HG02763 (cell line): ENCODE results near the gene DYNC1I1.

Experiments
- ATAC-seq: cut with Tn5 transposase; IDR thresholded peaks from one replicate; pipeline ENCODE4 v1.9.1; 2021; ENCODE audit warnings: mild to moderate bottlenecking, moderate library complexity; ENCODE audit not compliant: unreplicated experiment

The DYNC1I1 gene

DNA sequence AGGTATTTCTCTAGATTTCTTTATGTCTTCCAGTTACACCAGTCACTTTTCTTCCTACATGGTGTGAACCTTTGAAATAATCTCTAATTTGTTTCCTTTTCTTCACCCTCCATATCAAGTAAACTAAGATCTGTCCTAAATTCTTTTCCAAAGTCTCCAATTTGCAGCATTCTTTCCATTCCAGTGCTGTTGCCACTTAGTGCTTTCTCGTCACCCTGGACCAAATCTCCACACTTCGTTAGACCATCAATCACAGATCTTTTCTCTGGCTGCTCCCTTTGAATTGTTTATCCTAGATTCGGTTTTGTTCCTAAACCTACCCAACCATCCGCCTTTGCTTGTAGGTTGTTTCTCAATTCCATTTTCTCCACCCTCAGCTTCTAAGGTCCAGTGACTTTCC, 74.7 kb downstream of the DYNC1I1 start:
- no peak for ATAC-seq

DNA sequence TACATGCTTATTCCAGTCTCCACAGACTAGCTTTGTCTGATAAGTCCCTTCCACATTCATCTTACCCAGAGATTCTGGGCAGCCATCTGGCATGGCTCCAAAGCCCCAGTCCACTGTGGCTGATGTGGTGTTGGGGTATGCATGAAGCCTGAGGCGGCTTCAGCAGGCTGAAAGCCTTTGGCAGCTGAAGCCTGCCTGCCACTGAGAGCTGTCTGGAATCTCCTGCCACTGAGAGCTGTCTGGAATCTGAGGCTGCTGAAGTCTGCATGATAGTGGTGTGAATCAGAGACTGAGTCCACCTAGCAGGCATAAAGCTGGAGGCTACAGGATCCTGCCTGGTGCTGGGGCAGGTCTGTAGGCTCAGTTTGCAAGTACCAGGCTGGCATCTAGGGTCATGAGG, 87.1 kb downstream of the DYNC1I1 start:
- ATAC-seq = no peak

DNA sequence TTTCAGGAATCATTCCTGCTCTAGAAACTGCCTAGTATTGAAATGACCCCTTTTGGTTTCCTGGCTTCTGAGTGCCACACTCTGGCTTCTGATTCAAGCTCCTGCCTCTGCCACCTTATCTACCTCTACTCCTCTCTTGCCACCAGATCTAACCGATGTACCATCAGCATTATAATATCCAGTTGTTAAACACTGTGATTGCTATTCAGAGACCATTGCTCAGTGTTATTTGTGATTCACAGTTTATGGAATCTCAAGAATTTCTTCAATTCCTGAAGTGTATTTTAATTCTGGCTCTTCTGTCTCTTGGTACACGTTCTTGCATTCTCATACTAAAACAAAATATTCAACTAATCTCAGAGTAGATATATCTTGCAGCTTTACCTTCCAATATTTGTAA, 88.7 kb downstream of the DYNC1I1 start:
- ATAC-seq = no peak

DNA sequence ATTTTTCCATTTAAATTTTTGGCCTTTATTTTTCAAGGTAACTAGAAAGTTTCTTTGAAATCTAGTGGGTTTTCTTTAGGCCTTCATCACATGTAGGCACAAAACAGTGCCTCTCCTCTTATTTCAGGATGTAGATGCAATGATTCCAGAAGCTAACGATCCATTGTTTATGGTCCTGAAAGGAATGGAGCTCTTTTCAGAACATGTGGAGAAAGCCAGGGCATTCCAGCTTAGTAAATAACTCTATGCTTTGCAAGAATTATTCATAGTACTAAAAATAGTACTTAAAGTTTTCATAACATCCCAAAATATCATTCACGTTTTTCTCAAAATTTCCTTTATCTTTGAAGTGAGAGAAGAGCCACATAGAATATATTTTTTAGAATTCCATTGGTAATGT, 91.3 kb downstream of the DYNC1I1 start:
- ATAC-seq = no peak

DNA sequence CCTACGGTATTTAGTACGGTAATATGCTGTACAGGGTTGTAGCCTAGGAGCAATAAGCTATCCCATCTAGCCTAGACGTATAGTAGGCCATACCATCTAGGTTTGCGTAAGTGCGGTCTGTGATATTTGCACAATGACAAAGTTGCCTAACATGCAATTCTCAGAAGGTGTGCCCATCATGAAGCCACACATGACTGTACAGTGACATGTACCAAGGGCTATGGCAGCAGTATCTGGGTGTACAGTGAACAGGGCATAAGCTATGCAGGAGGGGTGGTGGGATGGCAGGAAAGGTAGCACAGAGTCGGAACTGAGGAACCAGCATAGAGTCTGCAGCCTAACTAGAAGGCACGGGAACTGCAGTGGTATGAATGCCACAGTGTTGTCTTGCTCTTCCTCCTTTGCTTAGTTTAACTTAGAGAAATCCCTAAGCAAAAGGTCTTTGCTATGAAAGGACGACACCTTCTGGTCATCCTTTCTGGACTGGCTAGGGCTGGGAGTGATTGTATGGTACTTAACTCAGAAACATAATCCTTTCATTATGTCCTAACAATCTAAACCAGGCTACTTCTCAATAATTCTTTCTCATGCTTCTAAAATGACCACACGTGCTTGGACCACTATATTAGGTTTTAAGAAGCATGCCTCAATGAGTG, 93.5 kb downstream of the DYNC1I1 start:
- no peak for ATAC-seq

DNA sequence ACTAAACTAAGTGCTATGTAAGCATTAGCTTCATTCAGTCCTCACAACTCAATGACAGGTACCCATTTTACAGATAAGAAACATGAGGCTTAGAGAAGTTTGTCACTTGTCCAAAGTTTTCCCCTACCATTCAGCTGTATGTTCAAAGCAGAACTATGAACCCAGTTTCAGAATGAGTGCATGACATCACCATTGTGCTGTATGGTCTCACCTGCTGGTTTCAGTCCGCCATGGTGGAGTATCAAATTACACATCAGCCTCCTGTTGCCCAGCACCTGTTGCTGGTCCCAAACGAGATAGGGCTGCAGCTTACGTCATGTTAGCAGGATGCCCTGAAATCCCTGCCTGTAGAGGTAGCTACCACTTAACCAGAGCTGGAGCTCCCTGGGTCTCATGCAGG, 95.0 kb downstream of the DYNC1I1 start:
- ATAC-seq = peak; percentile 82

DNA sequence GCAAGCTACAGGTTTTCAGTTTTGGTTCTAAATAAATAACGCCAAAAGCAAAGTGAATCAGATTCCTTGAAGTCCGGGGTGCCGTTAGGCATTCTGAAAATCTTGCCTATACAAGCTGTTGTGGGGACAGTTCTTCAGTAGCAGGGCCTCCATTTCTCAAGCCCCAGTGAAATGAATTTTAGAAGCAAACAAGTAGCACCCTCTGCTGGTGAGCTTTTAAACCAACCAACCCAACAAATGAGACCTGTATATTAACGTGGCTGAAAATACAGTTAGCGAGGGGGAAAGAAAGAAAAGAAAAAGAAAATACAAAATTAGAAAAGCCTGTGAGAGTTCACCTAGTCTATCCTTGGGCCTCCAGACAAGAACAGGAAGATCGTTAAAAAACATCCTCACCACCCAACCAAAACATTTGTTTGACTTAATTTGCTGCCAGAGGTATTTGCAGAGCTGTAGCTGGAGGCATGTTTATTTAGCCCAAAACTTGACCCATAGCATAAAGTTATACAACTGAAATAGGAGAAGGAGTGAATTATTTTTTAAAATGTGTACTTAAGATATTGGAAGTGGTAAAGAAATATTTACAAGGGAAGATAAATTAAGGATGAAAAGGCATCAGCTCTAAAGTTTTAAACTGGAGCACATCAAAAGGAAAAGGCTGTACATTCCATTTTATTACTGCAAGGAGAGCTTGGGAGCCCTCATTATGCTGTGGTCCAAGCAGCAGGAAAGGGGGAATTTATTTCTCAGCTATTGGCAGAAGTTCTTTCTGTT, 98.9 kb downstream of the DYNC1I1 start:
- no peak for ATAC-seq

DNA sequence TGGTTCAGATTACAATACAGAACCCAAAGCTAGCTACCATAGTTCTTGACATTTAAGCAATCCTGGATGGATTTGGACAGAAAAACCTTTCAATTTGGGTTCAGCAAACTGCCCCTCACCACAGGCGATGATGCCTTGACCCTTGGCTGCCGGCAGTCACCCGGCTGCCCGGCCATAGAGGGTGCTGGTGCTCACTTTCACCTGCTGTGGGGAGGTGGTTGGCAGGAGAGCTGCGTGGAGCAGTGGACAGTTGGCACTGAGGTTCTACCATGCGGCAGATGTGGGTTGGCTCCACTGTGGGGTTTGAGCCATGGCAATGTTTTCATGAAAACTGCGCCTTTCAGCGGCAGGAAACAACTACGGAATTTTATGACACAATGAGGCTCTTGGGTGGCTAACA, 99.5 kb downstream of the DYNC1I1 start:
- ATAC-seq = no peak

DNA sequence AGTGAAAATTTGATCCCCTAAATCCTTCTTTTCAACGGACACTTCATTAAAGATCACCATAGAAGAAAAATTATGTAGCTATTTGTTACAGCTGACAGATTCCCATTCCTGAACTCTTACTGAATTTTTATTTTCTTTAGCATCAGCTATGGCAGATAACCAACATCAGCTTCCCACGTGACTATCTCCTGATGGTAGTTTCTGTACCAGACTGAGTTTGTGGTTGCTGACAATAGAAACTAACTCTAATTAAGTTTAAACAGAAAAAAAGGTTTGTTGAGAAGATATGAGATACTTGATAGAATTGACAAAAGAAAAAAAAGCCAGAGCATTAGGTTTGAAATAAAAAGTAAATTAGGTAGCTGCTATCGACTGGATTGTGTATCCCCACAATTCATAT, 101.8 kb downstream of the DYNC1I1 start:
- no peak for ATAC-seq

DNA sequence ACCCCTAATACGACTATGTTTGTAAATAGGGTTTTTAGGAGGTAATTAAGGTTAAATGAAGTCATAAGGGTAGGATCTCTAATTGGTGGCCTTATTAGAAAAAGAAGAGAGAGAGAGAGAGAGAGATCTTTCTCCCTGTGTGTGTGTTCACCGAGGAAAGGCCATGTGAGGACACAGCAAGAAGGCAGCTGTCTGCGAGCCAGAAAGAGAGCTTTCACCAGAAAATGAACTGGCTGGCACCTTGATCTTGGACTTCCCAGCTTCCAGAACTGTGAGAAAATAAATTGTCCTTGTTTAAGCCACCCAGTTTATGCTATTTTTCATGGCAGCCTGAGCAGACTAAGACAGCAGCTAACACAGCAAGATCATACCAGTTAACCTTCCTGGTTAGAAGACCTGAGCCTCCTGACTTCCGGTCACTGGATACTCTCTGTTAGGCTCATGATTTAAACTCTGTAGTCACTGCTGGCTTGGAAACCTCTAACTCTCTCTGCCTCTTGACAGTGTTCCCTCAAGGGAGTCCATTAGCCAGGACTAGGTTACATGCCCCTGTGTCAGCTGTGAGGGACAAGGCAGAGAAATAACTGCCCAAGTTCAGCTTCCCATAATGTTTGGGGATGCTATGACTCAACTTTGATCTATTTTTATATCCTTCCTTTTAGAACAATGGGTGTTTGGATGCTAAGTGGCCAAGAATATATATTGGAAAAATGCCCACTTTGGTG, 102.3 kb downstream of the DYNC1I1 start:
- no peak for ATAC-seq

DNA sequence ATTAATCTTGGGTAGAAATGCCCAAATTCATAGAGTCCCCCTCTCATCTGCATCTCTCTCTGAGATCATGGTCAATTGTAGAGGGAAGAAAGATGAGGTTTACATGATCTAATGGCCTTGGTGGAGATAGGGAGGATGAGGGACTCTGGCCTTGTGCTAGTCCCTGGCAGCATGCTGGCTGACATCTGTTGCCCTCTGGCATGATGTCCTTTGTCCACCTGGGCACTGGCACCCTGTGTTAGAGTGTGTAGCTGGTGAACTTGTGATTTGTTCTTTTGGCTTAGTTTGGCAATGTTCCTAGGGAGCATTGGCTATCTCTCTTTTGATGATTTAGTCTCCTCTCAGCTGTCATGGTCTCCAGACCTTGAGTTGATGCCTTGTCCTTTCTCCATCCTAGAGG, 103.2 kb downstream of the DYNC1I1 start:
- no peak for ATAC-seq

DNA sequence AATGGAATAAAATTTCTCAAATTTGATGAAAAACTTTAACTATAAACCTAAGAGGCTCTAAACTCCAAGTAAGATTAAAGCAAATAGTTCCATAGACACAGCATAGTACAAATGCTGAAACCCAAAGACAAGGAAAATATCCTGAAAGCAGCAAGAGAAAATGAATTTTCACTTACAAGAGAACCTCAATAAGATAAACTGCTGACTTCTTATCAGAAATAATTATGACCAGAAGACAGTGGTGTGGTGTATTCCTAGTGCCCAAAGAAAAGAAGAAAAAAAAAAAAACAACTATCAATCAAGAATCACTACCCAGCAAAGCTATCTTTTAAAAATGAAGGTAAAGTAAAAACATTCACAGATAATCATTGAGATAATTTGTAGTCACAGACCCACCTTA, 106.3 kb downstream of the DYNC1I1 start:
- no peak for ATAC-seq

DNA sequence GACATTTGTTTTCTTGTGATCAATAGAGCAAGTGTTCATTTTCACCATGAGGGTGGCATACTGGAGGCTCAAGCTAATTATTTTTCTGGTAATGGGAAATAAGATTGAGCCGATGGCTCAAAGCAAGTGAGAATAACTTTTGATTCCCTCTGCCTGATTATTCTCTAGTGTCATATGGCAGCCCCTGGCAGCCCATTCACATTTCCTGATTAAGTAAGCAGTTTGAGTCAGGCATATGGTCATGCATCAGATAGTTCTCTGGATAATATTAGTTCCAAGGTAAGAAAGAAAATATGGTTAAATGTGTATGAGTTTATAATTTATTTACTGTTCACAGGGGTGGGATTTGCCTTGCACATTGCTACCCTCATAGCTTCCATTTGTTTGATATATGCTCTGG, 109.2 kb downstream of the DYNC1I1 start:
- no peak for ATAC-seq

DNA sequence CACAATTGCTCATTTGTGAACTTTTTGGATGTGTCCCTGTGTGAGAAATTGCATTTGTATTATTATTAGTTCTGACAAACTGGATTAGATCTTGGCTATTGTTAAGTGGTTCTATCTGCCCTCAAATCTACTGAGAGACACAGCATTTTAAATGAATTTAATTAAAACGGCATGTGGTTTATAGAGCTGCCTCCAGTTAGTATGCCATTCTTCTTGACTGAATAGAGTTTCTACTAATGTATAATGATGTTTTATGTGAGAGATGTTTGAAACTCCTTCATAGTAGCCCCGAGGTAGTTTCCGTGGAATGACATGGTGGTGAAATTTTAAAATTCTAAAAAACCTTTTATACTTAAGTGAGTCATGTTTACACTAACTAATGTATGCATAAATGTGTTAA, 110.9 kb downstream of the DYNC1I1 start:
- ATAC-seq = no peak

DNA sequence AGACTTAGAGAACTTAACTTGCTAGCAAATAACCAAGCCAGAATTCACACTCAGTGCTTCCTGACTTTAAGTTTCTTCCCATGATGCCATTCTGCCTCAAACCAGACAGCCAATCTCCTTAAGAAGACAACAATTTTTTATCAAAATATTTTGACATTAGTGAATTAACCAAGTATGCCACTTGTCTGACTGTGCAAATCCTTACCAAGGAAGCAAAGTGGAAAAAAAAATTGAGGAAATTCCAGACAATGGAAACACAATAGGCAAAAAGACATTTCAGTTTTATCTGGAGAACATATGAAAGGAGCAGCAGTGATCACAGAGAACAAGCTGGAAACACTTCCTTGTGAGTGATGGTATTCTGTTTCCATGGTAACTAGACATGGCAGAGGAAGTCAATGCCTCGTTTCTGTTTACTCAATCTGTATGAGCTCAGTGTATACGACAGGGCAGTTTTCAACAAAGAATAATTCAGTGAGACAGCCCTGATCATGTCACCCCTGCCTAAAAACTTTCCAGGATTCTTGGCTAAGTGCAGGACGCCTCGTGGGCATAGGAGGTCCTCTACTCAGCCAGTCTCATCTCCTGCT, 114.2 kb downstream of the DYNC1I1 start:
- ATAC-seq = no peak

DNA sequence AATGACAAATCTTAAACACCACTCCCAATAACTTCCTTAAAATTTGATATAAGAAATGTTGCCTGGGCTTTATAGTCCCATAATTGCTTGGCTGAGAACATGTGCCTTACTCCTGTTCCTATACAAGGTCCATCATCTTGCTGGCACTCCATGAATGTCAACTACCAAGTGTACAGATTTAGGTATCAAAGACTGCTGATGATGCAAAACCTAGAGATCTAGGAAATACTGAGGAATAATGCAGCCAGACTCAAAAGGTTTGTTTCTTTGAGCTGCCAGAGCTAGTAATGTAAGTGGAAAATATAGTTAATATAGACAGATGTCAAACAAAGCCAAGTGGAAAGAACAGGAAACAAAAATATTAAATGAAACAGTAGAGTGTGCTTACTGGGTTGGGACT, 121.1 kb downstream of the DYNC1I1 start:
- no peak for ATAC-seq

DNA sequence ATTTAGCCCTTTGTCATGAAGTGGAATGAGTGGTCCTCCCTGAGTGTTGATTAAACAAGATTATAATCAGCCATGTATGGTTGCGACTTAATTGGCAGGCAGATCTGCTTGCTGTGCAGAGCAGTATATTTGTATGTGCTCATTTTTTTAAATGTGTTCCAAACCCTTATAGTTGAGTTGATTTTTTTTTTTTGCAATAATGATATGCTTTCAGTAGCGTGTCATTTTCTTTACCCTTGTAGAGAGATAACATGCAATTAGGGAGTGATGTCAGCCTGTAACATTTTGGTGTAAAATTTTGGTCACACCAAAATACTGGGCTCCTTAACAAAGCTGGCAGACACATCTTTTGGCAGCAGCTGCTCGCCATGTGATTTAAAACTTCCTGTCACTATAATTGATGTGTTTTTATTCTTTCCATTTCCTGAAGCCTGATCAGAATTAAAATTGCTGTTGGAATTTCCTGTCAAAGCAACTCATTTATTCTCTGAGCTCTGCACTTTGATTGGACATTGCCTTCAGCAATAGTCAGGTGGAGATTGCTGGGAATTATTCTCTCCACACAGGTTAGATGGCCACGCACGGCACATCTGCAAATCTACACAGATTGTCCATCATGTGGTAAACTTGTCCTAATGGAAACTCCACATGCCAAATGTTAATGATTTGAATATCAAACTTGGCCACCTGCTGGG, 125.3 kb downstream of the DYNC1I1 start:
- ATAC-seq = no peak

DNA sequence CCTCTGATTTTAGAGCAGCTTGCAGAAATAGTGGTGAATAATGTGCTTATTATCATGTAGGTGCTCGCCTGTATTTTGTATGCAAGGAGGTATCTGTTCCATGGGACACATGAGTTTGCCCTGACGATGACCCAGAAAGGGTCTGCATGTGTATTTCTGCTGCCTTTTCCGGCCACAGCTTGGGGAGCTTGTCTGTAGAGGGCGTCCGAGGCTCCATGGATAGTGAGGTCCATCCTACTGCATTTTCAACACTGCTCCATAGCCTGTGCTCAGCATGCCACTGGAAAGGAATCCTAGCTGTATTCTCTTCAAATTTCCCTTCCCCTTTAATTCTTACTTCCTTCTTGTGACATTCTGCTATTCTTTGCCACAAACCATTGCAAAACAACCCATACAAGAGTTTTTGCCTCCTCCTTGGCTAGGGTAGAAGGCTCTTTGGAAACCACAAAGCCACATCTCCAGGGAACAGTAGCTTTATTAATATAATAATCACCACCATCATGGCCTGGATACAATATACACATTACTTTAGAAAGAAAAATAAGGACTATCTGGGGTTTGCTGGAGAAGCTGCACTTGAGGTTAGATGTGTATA, 127.7 kb downstream of the DYNC1I1 start:
- no peak for ATAC-seq

DNA sequence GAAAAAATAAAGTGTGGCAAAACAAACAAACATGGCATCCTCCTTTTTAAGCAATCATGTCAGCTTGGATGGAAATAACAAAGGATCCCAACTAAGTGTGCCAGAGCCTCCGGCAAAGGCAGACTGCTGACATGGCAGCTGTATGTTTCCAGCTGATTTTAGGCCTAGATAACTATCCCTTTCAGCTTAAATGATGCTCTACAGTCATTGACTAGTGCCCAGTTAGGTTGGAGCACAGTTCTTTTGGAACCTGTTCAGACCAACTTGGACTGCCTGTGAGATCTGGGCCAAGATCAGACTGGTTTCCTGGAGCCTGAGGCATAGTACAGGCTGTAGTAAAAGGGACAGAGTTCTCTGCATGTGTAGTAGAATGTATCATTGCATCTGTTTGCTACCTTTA, 128.7 kb downstream of the DYNC1I1 start:
- ATAC-seq = no peak

DNA sequence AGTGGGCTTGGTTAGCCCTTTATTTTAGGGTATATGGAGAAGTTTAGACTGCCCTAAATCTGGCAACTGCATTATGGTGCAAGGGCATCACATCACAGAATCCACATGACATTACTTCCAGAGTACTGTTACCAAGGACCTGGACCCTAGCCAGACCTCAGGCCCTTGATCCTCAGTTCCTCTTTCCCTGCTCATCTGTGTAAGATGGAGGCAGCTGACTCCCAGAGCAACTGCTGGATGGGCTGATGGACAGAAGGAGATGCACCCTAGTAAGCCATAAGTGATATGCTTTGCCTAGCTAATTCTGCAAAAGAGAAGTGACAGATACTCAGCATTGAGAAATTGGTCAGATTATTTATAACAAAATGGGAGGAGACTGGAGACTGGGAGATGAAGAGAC, 131.7 kb downstream of the DYNC1I1 start:
- no peak for ATAC-seq

DNA sequence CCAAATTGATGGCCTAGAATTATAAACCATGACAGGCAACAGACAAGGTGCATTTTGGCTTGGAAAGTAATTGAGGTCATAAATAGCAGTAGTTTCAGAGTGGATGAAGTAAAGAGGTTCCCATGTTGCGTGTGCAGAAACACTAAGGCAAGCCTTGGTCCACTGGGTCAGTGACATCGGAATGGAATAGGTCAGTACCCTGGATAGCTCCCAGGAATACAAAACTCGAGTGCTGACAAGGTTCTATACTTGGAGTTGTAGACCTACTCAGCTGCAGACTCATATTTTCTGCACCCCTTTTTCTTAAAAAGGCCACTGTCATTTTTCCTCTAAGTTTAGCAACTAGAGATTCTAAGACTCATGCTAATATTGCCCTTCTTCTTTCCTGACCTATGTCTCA, 132.8 kb downstream of the DYNC1I1 start:
- ATAC-seq = no peak
